ENCODE data around the gene GABRR3.

GABRR3 gene

DNA sequence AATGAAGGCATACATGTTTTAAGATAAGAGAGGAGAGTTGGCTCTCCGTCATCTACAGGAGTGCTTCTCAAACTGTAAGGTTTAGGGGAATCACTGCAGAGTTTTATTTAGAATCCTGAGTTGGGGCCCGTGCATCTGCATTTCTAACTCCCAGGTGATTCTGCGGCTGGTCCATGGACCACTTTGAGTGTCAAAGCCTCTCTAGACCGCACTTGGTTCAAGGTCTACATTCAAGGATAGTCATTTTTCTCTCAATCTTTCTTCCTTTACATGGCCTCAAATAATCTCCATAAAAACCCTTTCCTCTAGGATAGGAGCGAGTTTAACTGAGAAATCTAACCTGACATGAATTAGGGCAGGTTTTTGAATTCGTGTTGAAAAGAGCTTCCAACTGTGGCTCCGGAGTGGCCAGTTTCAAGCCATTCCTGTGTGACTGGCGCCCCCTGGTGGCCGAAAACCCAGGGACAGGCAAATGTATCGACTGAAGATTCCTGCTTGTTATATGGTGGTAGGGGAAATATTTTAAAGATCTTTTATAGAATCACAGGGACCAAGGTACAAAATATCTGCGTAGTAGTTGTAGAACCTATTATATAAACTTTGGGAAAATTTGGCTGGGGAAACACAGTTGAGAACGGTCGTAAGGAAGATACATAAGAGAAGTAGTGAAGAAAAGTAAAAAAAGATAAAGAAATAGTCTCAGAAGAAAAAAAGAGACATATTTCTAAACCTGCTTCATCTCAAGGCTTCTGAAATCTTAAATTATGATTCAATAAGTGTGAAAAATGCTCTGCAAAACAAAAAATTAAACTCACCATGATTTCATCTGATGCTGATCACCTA is 11.9 kb downstream of the GABRR3 start:
- no peak overlapping the region for H3K4me3 ChIP-seq (ENCODE audit: low read depth, low read length)
- TF ChIP-seq, protein P1, sequence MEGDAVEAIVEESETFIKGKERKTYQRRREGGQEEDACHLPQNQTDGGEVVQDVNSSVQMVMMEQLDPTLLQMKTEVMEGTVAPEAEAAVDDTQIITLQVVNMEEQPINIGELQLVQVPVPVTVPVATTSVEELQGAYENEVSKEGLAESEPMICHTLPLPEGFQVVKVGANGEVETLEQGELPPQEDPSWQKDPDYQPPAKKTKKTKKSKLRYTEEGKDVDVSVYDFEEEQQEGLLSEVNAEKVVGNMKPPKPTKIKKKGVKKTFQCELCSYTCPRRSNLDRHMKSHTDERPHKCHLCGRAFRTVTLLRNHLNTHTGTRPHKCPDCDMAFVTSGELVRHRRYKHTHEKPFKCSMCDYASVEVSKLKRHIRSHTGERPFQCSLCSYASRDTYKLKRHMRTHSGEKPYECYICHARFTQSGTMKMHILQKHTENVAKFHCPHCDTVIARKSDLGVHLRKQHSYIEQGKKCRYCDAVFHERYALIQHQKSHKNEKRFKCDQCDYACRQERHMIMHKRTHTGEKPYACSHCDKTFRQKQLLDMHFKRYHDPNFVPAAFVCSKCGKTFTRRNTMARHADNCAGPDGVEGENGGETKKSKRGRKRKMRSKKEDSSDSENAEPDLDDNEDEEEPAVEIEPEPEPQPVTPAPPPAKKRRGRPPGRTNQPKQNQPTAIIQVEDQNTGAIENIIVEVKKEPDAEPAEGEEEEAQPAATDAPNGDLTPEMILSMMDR (conservative IDR thresholded peaks at IDR 0.05; ENCODE audit: low read depth, low read length) = peak; percentile 99
- DNase-seq (ENCODE audit: low read depth) = peak; percentile 87

DNA sequence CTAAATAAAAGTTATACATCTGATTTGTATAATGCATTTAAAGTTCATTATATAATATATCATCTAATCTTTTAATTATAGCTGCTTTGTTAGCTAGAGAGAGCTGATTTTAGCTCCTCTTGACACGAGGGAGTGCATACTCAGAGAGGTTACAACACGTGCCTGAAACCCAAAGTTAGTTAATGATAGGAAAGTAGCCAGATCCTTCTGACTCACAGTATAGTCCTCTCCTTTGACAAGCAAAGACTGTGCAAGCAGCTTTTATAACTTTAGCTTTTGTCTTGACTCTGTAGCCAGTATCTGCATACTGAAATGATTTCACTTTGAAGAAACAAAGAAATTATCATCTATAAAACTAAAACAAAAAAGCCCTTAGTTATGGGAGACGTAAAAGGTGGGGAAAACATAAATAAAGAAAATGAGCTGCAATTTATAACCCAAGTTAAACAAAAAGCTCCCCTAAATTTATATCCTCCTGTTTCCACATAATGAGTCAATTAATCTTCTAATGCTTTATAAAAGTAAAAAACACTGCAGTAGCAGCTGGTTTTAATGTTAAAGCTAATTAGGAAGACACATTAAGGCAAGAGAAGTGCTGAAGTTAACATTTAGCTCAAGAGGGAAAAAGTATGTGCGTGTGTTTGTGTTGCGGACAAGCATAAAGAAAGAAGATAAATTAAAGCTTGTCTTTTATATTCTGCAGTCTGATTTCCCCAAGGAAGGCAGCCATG is 13.1 kb downstream of the GABRR3 start:
- TF ChIP-seq, protein P1 (conservative IDR thresholded peaks at IDR 0.05; ENCODE audit: low read depth, low read length) = no peak
- H3K4me3 ChIP-seq (ENCODE audit: low read depth, low read length) = no peak overlapping the region
- peak; percentile 47 for DNase-seq (ENCODE audit: low read depth)

DNA sequence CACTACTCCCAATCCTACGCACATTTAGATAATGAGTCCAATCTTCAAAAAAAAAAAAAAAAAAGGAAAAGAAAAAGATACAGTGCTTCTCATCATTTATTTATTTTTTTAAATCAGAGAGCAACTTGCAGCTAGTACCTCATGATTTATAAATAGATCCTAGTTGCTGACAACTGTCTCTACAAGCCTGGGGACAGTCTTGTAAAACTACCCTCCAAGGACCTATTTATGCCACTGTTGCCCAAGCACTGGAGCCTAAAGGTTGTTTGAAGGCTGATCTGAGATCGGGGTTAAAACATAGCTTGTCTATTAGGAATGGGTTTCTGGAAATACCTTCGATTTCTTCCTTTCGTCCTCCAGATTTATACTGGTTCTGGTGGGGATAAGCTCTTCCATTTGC is 14.7 kb downstream of the GABRR3 start:
- no peak overlapping the region for H3K4me3 ChIP-seq (ENCODE audit: low read depth, low read length)
- no peak for DNase-seq (ENCODE audit: low read depth)
- TF ChIP-seq, protein P1 (conservative IDR thresholded peaks at IDR 0.05; ENCODE audit: low read depth, low read length) = no peak

DNA sequence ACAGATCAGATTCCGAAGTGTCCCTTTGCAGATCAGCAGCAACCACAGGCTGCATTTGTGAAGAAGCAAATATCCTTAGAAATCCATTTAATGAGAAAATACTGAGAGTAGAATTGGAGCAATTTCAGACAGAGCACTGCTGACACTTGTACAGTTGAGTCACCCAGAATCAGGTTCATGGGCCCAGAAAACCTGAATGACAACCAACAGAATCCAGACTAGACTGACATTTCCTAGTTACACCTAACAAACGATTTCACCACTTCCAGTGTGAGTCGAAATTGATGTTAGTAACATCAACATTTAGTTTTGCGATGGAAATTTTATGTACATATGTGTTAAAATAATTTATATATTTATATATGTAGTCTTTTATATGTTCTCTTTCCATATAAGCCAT is 16.8 kb downstream of the GABRR3 start:
- H3K4me3 ChIP-seq (ENCODE audit: low read depth, low read length) = no peak overlapping the region
- TF ChIP-seq, protein P1 (conservative IDR thresholded peaks at IDR 0.05; ENCODE audit: low read depth, low read length) = no peak
- DNase-seq (ENCODE audit: low read depth) = no peak

DNA sequence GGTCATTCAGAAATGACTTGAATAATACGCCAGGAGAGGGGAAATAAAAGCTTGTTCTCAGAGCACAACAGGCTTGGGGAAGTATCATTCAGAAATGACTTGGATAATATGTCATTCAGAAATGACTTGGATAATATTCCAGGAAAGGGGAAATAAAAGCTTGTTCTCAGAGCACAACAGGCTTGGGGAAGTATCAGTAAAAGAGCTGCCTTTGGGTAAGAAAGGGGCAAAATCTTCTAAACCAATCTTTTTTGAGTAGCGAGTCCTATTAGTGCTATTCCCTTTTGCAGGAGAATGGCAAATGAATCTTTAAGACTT is 20.9 kb downstream of the GABRR3 start:
- TF ChIP-seq, protein P1 (conservative IDR thresholded peaks at IDR 0.05; ENCODE audit: low read depth, low read length) = no peak
- DNase-seq (ENCODE audit: low read depth) = no peak

DNA sequence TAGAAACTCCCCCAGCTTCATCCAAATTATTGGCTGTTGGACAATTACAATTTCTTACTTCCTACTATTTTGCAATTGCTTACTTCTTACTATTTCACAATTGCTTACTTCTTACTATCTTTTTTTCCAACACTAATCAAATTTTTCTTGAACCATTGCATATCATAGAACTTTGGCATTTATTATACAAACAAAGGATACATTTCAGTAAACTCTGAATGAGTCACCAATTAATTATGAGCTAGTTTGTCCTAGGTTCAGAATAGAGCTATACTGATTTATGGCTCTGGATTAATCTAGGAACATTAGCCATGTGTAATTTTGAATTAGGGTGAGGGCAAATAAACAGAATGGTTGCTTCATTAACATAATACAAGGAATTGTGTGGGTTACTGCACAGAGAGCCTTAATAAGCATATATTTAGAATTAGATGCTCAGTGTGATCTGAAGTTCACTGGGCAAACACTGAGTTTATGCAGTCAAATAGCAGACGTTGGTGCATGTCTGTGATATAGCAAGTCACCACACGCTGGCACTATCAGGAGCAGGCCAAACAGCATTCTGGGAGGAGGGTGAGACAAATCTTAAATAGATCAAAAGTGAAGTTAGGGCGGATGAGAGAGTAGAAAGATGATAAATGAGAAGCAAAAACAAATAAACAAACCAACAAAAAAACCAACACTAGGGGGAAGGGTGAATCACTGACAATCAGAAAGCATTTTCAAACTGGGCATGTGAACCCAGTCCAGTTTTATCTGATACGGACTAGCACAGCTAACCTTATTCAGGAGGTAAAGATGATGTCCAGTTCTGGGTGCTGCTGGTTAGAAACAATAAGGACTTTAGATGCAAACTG is 21.5 kb downstream of the GABRR3 start:
- TF ChIP-seq, protein P1 (conservative IDR thresholded peaks at IDR 0.05; ENCODE audit: low read depth, low read length) = no peak
- DNase-seq (ENCODE audit: low read depth) = peak; percentile 18

More for the DNA sequence above, 20.9 kb downstream of the GABRR3 start:
- no peak overlapping the region for H3K4me3 ChIP-seq (ENCODE audit: low read depth, low read length)

More for the DNA sequence above, 21.5 kb downstream of the GABRR3 start:
- no peak overlapping the region for H3K4me3 ChIP-seq (ENCODE audit: low read depth, low read length)

All from choroid plexus epithelial cell (primary cell).